HEK293 (cell line): ENCODE results near the gene ZNF302.

Source experiments
- HOXD13 ChIP-seq: sonication (generic); formaldehyde crosslinking; IDR thresholded peaks from 2 replicates; pipeline ENCODE4 v1.8.0; 2022; ENCODE audit warnings: missing genetic modification reagents, borderline replicate concordance
- ZFP41 ChIP-seq: fragments of 450-650 bp; formaldehyde crosslinking; IDR thresholded peaks from 2 replicates; pipeline ENCODE4 v1.5.1; 2016; ENCODE audit warnings: missing biosample characterization, missing genetic modification characterization, borderline replicate concordance
- ZFP69B ChIP-seq: fragments of 450-650 bp; formaldehyde crosslinking; IDR thresholded peaks from 2 replicates; pipeline ENCODE4 v1.5.1; 2016; ENCODE audit warnings: missing biosample characterization, missing genetic modification characterization
- ZNF214 ChIP-seq: fragments of 450-650 bp; formaldehyde crosslinking; IDR thresholded peaks from 2 replicates; pipeline ENCODE4 v1.5.1; 2017; ENCODE audit warnings: missing biosample characterization, mild to moderate bottlenecking, missing genetic modification characterization, borderline replicate concordance
- ZNF423 ChIP-seq: fragments of 450-650 bp; formaldehyde crosslinking; IDR thresholded peaks from 2 replicates; pipeline ENCODE4 v1.5.1; 2016; ENCODE audit warnings: missing biosample characterization, missing genetic modification characterization
- ZNF561 ChIP-seq: fragments of 450-650 bp; IDR thresholded peaks from 2 replicates; pipeline ENCODE4 v1.5.1; 2018; ENCODE audit warnings: missing biosample characterization, missing genetic modification characterization, borderline replicate concordance
- ZNF585B ChIP-seq: fragments of 450-650 bp; formaldehyde crosslinking; IDR thresholded peaks from 2 replicates; pipeline ENCODE4 v1.5.1; 2016; ENCODE audit warnings: missing biosample characterization, missing genetic modification characterization
- ZNF600 ChIP-seq: fragments of 450-650 bp; formaldehyde crosslinking; IDR thresholded peaks from 2 replicates; pipeline ENCODE4 v1.5.1; 2016; ENCODE audit warnings: missing biosample characterization, missing genetic modification characterization
- ZNF792 ChIP-seq: fragments of 450-650 bp; formaldehyde crosslinking; IDR thresholded peaks from 2 replicates; pipeline ENCODE4 v1.5.1; 2016; ENCODE audit warnings: missing biosample characterization, missing genetic modification characterization
- TF ChIP-seq, protein P1 (sequence below): fragments of 450-650 bp; formaldehyde crosslinking; IDR thresholded peaks from 2 replicates; pipeline ENCODE4 v1.5.1; 2017; ENCODE audit warnings: missing biosample characterization, missing genetic modification characterization
- TF ChIP-seq, protein P2 (sequence below): fragments of 450-650 bp; formaldehyde crosslinking; IDR thresholded peaks from 2 replicates; pipeline ENCODE4 v1.5.1; 2016; ENCODE audit warnings: missing biosample characterization, missing genetic modification characterization
- TF ChIP-seq, protein P3 (sequence below): fragments of 450-650 bp; formaldehyde crosslinking; IDR thresholded peaks from 2 replicates; pipeline ENCODE4 v1.5.1; 2016; ENCODE audit warnings: missing biosample characterization, missing genetic modification characterization, borderline replicate concordance
- TF ChIP-seq, protein P4 (sequence below): fragments of 450-650 bp; formaldehyde crosslinking; IDR thresholded peaks from 2 replicates; pipeline ENCODE4 v1.5.1; 2016; ENCODE audit warnings: missing biosample characterization, missing genetic modification characterization
- TF ChIP-seq, protein P5 (sequence below): fragments of 450-650 bp; formaldehyde crosslinking; IDR thresholded peaks from 2 replicates; pipeline ENCODE4 v1.5.1; 2016; ENCODE audit warnings: missing biosample characterization, missing genetic modification characterization, borderline replicate concordance
- TF ChIP-seq, protein P6 (sequence below): fragments of 450-650 bp; formaldehyde crosslinking; IDR thresholded peaks from 2 replicates; pipeline ENCODE4 v1.5.1; 2016; ENCODE audit warnings: missing biosample characterization, missing genetic modification characterization
- TF ChIP-seq, protein P7 (sequence below): fragments of 450-650 bp; formaldehyde crosslinking; IDR thresholded peaks from 2 replicates; pipeline ENCODE4 v1.5.1; 2016; ENCODE audit warnings: missing biosample characterization, missing genetic modification characterization

Gene ZNF302

DNA sequence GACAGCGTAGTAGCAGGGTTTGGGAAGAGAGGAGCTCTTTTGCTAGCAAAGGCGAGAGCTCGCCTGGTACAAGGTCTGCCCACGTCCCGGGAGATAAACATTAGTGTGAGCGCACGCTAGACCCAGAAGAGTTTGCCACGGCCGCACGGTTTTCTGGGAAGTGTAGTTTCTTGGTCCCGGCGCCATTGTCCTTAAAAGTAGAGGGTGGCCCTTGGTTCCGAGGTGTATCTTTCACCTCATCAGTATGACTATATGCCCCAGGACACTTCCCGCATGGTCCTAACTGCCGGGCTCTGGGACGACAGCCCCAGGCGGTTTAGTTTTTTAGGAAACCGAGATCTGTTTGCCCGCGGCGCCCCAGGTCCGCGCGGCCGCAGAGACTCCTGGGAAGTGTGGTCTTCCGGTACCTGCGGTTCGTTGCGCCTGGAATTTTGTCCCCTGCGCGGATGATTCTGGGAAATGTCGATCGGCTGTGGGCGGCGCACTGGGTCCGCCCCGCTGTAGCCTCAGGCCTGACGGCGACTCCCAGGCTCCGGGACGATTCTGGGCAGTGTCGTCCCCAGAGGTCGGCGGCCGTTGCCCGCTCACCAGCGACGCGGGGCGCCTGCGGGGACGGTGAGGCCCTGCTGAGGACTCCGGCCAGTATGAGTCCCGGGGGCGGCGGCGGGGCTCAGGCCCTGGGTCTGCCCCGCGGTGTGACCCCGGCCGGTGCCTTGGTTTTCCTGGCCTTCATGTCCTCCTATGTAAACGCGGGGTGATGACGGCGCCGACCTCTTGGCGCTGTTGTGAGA lies 56.5 kb downstream of the ZNF302 start, which contains the start of gene ZNF181 (continued):
- no peak for TF ChIP-seq ZNF423 (tag by site-specific recombination)
- TF ChIP-seq, protein P1, sequence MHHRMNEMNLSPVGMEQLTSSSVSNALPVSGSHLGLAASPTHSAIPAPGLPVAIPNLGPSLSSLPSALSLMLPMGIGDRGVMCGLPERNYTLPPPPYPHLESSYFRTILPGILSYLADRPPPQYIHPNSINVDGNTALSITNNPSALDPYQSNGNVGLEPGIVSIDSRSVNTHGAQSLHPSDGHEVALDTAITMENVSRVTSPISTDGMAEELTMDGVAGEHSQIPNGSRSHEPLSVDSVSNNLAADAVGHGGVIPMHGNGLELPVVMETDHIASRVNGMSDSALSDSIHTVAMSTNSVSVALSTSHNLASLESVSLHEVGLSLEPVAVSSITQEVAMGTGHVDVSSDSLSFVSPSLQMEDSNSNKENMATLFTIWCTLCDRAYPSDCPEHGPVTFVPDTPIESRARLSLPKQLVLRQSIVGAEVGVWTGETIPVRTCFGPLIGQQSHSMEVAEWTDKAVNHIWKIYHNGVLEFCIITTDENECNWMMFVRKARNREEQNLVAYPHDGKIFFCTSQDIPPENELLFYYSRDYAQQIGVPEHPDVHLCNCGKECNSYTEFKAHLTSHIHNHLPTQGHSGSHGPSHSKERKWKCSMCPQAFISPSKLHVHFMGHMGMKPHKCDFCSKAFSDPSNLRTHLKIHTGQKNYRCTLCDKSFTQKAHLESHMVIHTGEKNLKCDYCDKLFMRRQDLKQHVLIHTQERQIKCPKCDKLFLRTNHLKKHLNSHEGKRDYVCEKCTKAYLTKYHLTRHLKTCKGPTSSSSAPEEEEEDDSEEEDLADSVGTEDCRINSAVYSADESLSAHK (tag by site-specific recombination), result 0 out of 2 replicates have a peak, but pooled peaks have one; percentile 29
- TF ChIP-seq, protein P2, sequence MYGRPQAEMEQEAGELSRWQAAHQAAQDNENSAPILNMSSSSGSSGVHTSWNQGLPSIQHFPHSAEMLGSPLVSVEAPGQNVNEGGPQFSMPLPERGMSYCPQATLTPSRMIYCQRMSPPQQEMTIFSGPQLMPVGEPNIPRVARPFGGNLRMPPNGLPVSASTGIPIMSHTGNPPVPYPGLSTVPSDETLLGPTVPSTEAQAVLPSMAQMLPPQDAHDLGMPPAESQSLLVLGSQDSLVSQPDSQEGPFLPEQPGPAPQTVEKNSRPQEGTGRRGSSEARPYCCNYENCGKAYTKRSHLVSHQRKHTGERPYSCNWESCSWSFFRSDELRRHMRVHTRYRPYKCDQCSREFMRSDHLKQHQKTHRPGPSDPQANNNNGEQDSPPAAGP (tag by site-specific recombination), result peak; percentile 95
- TF ChIP-seq, protein P3, sequence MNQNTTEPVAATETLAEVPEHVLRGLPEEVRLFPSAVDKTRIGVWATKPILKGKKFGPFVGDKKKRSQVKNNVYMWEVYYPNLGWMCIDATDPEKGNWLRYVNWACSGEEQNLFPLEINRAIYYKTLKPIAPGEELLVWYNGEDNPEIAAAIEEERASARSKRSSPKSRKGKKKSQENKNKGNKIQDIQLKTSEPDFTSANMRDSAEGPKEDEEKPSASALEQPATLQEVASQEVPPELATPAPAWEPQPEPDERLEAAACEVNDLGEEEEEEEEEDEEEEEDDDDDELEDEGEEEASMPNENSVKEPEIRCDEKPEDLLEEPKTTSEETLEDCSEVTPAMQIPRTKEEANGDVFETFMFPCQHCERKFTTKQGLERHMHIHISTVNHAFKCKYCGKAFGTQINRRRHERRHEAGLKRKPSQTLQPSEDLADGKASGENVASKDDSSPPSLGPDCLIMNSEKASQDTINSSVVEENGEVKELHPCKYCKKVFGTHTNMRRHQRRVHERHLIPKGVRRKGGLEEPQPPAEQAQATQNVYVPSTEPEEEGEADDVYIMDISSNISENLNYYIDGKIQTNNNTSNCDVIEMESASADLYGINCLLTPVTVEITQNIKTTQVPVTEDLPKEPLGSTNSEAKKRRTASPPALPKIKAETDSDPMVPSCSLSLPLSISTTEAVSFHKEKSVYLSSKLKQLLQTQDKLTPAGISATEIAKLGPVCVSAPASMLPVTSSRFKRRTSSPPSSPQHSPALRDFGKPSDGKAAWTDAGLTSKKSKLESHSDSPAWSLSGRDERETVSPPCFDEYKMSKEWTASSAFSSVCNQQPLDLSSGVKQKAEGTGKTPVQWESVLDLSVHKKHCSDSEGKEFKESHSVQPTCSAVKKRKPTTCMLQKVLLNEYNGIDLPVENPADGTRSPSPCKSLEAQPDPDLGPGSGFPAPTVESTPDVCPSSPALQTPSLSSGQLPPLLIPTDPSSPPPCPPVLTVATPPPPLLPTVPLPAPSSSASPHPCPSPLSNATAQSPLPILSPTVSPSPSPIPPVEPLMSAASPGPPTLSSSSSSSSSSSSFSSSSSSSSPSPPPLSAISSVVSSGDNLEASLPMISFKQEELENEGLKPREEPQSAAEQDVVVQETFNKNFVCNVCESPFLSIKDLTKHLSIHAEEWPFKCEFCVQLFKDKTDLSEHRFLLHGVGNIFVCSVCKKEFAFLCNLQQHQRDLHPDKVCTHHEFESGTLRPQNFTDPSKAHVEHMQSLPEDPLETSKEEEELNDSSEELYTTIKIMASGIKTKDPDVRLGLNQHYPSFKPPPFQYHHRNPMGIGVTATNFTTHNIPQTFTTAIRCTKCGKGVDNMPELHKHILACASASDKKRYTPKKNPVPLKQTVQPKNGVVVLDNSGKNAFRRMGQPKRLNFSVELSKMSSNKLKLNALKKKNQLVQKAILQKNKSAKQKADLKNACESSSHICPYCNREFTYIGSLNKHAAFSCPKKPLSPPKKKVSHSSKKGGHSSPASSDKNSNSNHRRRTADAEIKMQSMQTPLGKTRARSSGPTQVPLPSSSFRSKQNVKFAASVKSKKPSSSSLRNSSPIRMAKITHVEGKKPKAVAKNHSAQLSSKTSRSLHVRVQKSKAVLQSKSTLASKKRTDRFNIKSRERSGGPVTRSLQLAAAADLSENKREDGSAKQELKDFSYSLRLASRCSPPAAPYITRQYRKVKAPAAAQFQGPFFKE (tag by site-specific recombination), result peak; percentile 88; the same call in 1 of the 2 replicates
- no peak for TF ChIP-seq ZNF214 (tag by site-specific recombination)
- TF ChIP-seq, protein P4, sequence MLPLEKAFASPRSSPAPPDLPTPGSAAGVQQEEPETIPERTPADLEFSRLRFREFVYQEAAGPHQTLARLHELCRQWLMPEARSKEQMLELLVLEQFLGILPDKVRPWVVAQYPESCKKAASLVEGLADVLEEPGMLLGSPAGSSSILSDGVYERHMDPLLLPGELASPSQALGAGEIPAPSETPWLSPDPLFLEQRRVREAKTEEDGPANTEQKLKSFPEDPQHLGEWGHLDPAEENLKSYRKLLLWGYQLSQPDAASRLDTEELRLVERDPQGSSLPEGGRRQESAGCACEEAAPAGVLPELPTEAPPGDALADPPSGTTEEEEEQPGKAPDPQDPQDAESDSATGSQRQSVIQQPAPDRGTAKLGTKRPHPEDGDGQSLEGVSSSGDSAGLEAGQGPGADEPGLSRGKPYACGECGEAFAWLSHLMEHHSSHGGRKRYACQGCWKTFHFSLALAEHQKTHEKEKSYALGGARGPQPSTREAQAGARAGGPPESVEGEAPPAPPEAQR (tag by site-specific recombination), result no peak; the same call in 1 of the 2 replicates
- TF ChIP-seq, protein P5, sequence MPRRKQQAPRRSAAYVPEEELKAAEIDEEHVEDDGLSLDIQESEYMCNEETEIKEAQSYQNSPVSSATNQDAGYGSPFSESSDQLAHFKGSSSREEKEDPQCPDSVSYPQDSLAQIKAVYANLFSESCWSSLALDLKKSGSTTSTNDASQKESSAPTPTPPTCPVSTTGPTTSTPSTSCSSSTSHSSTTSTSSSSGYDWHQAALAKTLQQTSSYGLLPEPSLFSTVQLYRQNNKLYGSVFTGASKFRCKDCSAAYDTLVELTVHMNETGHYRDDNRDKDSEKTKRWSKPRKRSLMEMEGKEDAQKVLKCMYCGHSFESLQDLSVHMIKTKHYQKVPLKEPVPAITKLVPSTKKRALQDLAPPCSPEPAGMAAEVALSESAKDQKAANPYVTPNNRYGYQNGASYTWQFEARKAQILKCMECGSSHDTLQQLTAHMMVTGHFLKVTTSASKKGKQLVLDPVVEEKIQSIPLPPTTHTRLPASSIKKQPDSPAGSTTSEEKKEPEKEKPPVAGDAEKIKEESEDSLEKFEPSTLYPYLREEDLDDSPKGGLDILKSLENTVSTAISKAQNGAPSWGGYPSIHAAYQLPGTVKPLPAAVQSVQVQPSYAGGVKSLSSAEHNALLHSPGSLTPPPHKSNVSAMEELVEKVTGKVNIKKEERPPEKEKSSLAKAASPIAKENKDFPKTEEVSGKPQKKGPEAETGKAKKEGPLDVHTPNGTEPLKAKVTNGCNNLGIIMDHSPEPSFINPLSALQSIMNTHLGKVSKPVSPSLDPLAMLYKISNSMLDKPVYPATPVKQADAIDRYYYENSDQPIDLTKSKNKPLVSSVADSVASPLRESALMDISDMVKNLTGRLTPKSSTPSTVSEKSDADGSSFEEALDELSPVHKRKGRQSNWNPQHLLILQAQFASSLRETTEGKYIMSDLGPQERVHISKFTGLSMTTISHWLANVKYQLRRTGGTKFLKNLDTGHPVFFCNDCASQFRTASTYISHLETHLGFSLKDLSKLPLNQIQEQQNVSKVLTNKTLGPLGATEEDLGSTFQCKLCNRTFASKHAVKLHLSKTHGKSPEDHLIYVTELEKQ (tag by site-specific recombination), result 0 out of 2 replicates have a peak, but pooled peaks have one; percentile 28
- no peak for TF ChIP-seq ZFP41 (tag by site-specific recombination)
- TF ChIP-seq ZNF561 (tag by site-specific recombination), result peak; percentile 100
- no peak for TF ChIP-seq HOXD13 (CRISPR knock-in tag)
- peak; percentile 99 for TF ChIP-seq ZNF600 (tag by site-specific recombination)
- TF ChIP-seq ZNF792, result no peak; the same call in none of the 2 replicates
- TF ChIP-seq, protein P6, sequence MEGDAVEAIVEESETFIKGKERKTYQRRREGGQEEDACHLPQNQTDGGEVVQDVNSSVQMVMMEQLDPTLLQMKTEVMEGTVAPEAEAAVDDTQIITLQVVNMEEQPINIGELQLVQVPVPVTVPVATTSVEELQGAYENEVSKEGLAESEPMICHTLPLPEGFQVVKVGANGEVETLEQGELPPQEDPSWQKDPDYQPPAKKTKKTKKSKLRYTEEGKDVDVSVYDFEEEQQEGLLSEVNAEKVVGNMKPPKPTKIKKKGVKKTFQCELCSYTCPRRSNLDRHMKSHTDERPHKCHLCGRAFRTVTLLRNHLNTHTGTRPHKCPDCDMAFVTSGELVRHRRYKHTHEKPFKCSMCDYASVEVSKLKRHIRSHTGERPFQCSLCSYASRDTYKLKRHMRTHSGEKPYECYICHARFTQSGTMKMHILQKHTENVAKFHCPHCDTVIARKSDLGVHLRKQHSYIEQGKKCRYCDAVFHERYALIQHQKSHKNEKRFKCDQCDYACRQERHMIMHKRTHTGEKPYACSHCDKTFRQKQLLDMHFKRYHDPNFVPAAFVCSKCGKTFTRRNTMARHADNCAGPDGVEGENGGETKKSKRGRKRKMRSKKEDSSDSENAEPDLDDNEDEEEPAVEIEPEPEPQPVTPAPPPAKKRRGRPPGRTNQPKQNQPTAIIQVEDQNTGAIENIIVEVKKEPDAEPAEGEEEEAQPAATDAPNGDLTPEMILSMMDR (tag by site-specific recombination), result peak; percentile 95
- peak; percentile 91 for TF ChIP-seq ZFP69B (tag by site-specific recombination)
- TF ChIP-seq ZNF585B (tag by site-specific recombination), result no peak; the same call in none of the 2 replicates
- TF ChIP-seq, protein P7, sequence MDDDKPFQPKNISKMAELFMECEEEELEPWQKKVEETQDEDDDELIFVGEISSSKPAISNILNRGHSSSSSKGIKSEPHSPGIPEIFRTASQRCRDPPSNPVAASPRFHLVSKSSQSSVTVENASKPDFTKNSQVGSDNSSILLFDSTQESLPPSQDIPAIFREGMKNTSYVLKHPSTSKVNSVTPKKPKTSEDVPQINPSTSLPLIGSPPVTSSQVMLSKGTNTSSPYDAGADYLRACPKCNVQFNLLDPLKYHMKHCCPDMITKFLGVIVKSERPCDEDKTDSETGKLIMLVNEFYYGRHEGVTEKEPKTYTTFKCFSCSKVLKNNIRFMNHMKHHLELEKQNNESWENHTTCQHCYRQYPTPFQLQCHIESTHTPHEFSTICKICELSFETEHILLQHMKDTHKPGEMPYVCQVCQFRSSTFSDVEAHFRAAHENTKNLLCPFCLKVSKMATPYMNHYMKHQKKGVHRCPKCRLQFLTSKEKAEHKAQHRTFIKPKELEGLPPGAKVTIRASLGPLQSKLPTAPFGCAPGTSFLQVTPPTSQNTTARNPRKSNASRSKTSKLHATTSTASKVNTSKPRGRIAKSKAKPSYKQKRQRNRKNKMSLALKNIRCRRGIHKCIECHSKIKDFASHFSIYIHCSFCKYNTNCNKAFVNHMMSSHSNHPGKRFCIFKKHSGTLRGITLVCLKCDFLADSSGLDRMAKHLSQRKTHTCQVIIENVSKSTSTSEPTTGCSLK, result no peak
